Lower leg skin (tissue), 3 donors: Measurements from ENCODE around the gene FNIP2.

Source experiments
- POLR2A ChIP-seq, 2 donors: fragments of 450-650 bp; IDR thresholded peaks; one replicate each; pipeline ENCODE4 v1.6.1; 2016 to 2017; ENCODE audit warnings: antibody characterized with exemption in 2 of 2, mild to moderate bottlenecking in 1 of 2, moderate library complexity in 1 of 2
- TF ChIP-seq, protein P1 (sequence below), 3 donors: fragments of 450-650 bp; IDR thresholded peaks; one replicate each; pipeline ENCODE4 v1.5.1; 2016; ENCODE audit warnings: antibody characterized with exemption in 3 of 3, mild to moderate bottlenecking in 3 of 3, moderate library complexity in 2 of 3

DNA sequence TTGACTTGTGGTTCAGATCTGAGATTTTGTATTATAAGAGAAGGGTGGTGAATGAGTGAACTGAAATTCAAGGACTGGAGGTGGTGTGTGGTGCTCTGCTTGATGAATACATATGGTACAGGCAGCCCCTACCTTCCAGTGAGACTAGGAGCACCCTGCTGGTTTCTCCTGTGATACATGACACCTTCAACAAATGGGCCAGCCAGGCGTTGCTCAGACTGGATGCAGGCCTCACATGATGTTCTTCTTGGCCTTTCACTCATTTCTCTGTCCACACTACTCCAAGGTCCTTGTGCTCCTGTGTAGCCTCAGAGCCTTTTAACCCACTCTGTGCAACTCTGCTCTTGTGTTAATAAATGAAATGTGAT lies 67.2 kb downstream of the FNIP2 start:
- TF ChIP-seq, protein P1, sequence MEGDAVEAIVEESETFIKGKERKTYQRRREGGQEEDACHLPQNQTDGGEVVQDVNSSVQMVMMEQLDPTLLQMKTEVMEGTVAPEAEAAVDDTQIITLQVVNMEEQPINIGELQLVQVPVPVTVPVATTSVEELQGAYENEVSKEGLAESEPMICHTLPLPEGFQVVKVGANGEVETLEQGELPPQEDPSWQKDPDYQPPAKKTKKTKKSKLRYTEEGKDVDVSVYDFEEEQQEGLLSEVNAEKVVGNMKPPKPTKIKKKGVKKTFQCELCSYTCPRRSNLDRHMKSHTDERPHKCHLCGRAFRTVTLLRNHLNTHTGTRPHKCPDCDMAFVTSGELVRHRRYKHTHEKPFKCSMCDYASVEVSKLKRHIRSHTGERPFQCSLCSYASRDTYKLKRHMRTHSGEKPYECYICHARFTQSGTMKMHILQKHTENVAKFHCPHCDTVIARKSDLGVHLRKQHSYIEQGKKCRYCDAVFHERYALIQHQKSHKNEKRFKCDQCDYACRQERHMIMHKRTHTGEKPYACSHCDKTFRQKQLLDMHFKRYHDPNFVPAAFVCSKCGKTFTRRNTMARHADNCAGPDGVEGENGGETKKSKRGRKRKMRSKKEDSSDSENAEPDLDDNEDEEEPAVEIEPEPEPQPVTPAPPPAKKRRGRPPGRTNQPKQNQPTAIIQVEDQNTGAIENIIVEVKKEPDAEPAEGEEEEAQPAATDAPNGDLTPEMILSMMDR (IDR thresholded peaks at IDR 0.05): no peak
- no peak for TF ChIP-seq POLR2A (IDR thresholded peaks at IDR 0.05)
